ENCODE measurements around the gene NIT1. TPM values are rescaled to one million over a fixed set of nuclear protein-coding genes. Genes with fewer than 3 reads are reported as not detected.

NIT1 gene
- total RNA-seq, 4 donors from 2014 or later: 26.6 to 35.8 (median 30.2) TPM

DNA sequence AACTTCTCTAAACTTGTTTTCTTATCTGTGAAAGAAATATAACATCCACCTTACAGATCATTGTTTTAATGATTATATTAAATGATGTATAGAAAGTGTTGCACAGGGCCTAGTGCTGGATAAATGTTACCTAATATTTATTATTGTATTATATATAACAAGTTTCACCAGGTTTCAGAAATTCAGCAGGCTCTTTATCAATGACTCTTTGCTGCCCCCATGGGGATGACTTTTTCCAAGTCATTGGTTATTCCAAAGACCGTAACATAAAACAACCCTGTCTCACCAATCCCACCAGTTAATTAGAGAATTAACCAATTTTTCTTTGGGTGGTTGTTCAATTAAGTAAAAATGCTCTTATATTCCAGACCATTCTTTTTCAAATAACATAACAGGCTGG, 21.9 kb downstream of the NIT1 start:
- 27 to 46% methylated on average over 1 of the region's 1 CpG for WGBS, 2 donors
- intact Hi-C loops (cut with DNase I; ENCODE audit: low total_unique reads): no loop called here
- no peak for TF ChIP-seq CTCF (IDR thresholded peaks at IDR 0.05)
- TF ChIP-seq POLR2A (IDR thresholded peaks at IDR 0.05): no peak
- no peak for DNase-seq (ENCODE audit: low spot score in 2 of 2)
- no peak overlapping the region for H3K4me3 ChIP-seq (ENCODE audit: low read depth, poor library complexity, severe bottlenecking)

GRCh38 chr1:161140755-161141400, 23.0 kb downstream of the NIT1 start:
- WGBS, 2 donors: 93 to 96% methylated on average over 29 of the region's 29 CpGs
- no peak for DNase-seq (ENCODE audit: low spot score in 2 of 2)
- no peak overlapping the region for H3K4me3 ChIP-seq (ENCODE audit: low read depth, poor library complexity, severe bottlenecking)

GRCh38 chr1:161145832-161146231, 27.9 kb downstream of the NIT1 start:
- WGBS, 2 donors: 81 to 86% methylated on average over 3 of the region's 3 CpGs
- intact Hi-C loops (cut with DNase I; ENCODE audit: low total_unique reads): no loop called here
- no peak overlapping the region for H3K4me3 ChIP-seq (ENCODE audit: low read depth, poor library complexity, severe bottlenecking)
- peak in 1 of 2 donors; percentile 31 for DNase-seq (ENCODE audit: low spot score in 2 of 2)
- TF ChIP-seq POLR2A (IDR thresholded peaks at IDR 0.05) (no peak), CTCF (IDR thresholded peaks at IDR 0.05) (no peak)

More at GRCh38 chr1:161140755-161141400, 23.0 kb downstream of the NIT1 start:
- no peak for TF ChIP-seq POLR2A (IDR thresholded peaks at IDR 0.05)
- no peak for TF ChIP-seq CTCF (IDR thresholded peaks at IDR 0.05)
- intact Hi-C loops (cut with DNase I; ENCODE audit: low total_unique reads): no loop called here

- WGBS, 2 donors: 21 to 24% methylated on average over 9 of the region's 9 CpGs
- TF ChIP-seq POLR2A (IDR thresholded peaks at IDR 0.05): no peak
- no peak for TF ChIP-seq CTCF (IDR thresholded peaks at IDR 0.05)
- intact Hi-C loops (cut with DNase I; ENCODE audit: low total_unique reads): no loop called here
- no peak for DNase-seq (ENCODE audit: low spot score in 2 of 2)
- H3K4me3 ChIP-seq (ENCODE audit: low read depth, poor library complexity, severe bottlenecking): no peak overlapping the region
Observed at GRCh38 chr1:161153176-161153575, 35.3 kb downstream of the NIT1 start.

DNA sequence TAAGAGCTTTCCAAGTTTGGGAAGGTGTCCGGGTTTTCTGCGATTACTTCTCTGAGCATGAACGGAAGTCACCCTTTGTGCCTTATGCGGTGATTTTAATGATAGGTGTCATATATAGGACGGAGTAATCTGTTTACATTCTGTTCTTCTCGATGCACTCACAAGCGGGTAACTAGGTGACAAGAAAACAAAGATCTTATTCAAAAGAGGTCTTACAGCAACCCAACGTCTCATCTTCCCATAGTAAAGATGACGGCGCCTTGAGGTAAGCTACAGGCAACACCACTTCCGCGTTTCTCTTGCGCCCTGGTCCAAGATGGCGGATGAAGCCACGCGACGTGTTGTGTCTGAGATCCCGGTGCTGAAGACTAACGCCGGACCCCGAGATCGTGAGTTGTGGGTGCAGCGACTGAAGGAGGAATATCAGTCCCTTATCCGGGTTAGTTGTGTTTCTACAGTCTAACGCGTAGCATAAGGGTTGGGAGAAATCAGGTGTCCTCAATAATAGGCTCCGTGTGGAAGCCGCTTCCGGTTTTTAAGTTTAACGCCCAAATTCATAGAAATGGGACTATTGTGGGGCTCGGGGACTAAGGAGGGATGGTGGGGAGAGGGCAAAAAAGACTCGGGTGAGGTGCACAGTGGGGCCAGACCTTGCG, 35.9 kb downstream of the NIT1 start, which contains the start of gene UFC1:
Gene UFC1 (plus strand): TSS at position 297 of the 656 bp plus-strand sequence. CDS start 20 bp downstream, at position 317.
- intact Hi-C loops (cut with DNase I; ENCODE audit: low total_unique reads): no loop called here
- peak; percentile 83 to 95 for DNase-seq (ENCODE audit: low spot score in 2 of 2)
- H3K4me3 ChIP-seq (ENCODE audit: low read depth, poor library complexity, severe bottlenecking): peak within 1 kb of the TSS; percentile 61
- WGBS, 2 donors: 1% methylated on average over 33 of the region's 33 CpGs
- no peak for TF ChIP-seq POLR2A (IDR thresholded peaks at IDR 0.05)
- no peak for TF ChIP-seq CTCF (IDR thresholded peaks at IDR 0.05)

All from lower leg skin (tissue), 4 donors.